HCT116 (cell line): ENCODE results near the gene CYTIP. TPM values are rescaled to one million over a fixed set of nuclear protein-coding genes. Genes with fewer than 3 reads are reported as not detected.

ENCODE experiments used
- ATAC-seq: fragments of 200-7000 bp; cut with Tn5 transposase; 2 replicates; pipeline ENCODE4 v1.9.1; 2020; ENCODE audit warnings: mild to moderate bottlenecking, moderate library complexity
- BruUV-seq: library from RNA; stranded (reverse); fragments of 400-500 nt; replicated peaks from 2 replicates; lab custom pipeline; 2021; lab: Mats Ljungman, UMichigan
- CTCF ChIA-PET: fragments of 300-600 bp; sonication (Branson Sonifier 250); formaldehyde crosslinking; loops from one replicate; lab custom pipeline; 2021; ENCODE audit warnings: antibody characterized with exemption; lab: Charles Lee
- POLR2A ChIA-PET: fragments of 300-600, 350-600 bp; sonication (Branson Sonifier 250); formaldehyde crosslinking; loops from one replicate; lab custom pipeline; 2021; ENCODE audit warnings: antibody characterized with exemption; lab: Charles Lee
- RAD21 ChIA-PET, 2 experiments: fragments of 300-600 bp; sonication (Branson Sonifier 250); formaldehyde crosslinking; loops; one replicate each; lab custom pipeline; 2023; ENCODE audit warnings: low total read pairs in 2 of 2; ENCODE audit not compliant: uncharacterized antibody in 2 of 2, unreplicated experiment in 2 of 2, low non-redundant PET in 1 of 2; lab: Charles Lee
- DNase-seq: peaks from one replicate; pipeline ENCODE4 v3.0.0-alpha.2; 2010; ENCODE audit warnings: low read depth, low spot score
- H2AFZ ChIP-seq: fragments of 200-600 bp; shearing (Covaris generic), sonication (generic); 2 replicates; pipeline ENCODE4 v1.6.1; 2017; ENCODE audit warnings: low read depth, mixed run types, mixed read lengths, antibody characterized with exemption, low read length; ENCODE audit not compliant: poor library complexity, severe bottlenecking
- H3K27ac ChIP-seq: 2 replicates; pipeline ENCODE4 v1.5.1; 2012; ENCODE audit warnings: low read depth, low read length
- H3K27me3 ChIP-seq: fragments of 200-600 bp; sonication (generic); 2 replicates; pipeline ENCODE4 v1.6.1; 2016; ENCODE audit warnings: mixed run types, low read length, mixed read lengths; ENCODE audit not compliant: insufficient read depth
- H3K36me3 ChIP-seq, 2 experiments: fragments of 200-500 bp in 1 of 2; fragments of 200-600 bp in 1 of 2; sonication (Bioruptor generic) in 1 of 2; sonication (generic) in 1 of 2; 2 replicates each; pipeline versions ENCODE4 v1.5.1 to v1.6.1; 2014 to 2016; ENCODE audit warnings: low read length in 2 of 2, inconsistent platforms in 1 of 2, mixed read lengths in 1 of 2, mixed run types in 1 of 2; ENCODE audit not compliant: insufficient read depth in 2 of 2, control insufficient read depth in 1 of 2
- H3K4me1 ChIP-seq, 2 experiments: fragments of 200-600 bp in 1 of 2; sonication (generic) in 1 of 2; 2 replicates each; pipeline versions ENCODE4 v1.5.1 to v1.6.1; 2012 to 2017; ENCODE audit warnings: low read length in 2 of 2, inconsistent platforms in 1 of 2, mild to moderate bottlenecking in 1 of 2, mixed read lengths in 1 of 2, mixed run types in 1 of 2, moderate library complexity in 1 of 2; ENCODE audit not compliant: insufficient read depth in 2 of 2, control insufficient read depth in 1 of 2
- H3K4me2 ChIP-seq: fragments of 200-600 bp; sonication (generic); 2 replicates; pipeline ENCODE4 v1.6.1; 2017; ENCODE audit warnings: mixed run types, low read length, mixed read lengths
- H3K4me3 ChIP-seq, 2 experiments: fragments of 200-600 bp in 1 of 2; sonication (generic) in 1 of 2; replicated peaks in 1 of 2; 2 replicates each; pipeline ENCODE4 v1.5.1; 2011 to 2016; ENCODE audit warnings: low read length in 2 of 2, control low read depth in 1 of 2, low read depth in 1 of 2, mild to moderate bottlenecking in 1 of 2, mixed read lengths in 1 of 2, mixed run types in 1 of 2
- H3K79me2 ChIP-seq: fragments of 200-600 bp; sonication (generic); 2 replicates; pipeline ENCODE4 v1.6.1; 2017; ENCODE audit warnings: mild to moderate bottlenecking, mixed run types, low read length, moderate library complexity, mixed read lengths; ENCODE audit not compliant: insufficient read depth
- H3K9ac ChIP-seq: fragments of 200-600 bp; sonication (generic); 2 replicates; pipeline ENCODE4 v1.6.1; 2016; ENCODE audit warnings: low read length, mixed read lengths
- H3K9me2 ChIP-seq: fragments of 200-600 bp; sonication (generic), shearing (Covaris generic); 2 replicates; pipeline ENCODE4 v1.6.1; 2017; ENCODE audit warnings: mixed run types, mild to moderate bottlenecking, moderate library complexity; ENCODE audit not compliant: insufficient read depth
- H3K9me3 ChIP-seq, 2 experiments: fragments of 200-500 bp in 1 of 2; fragments of 200-600 bp in 1 of 2; sonication (Bioruptor generic) in 1 of 2; sonication (generic) in 1 of 2; 2 replicates each; pipeline ENCODE4 v1.6.1; 2014 to 2017; ENCODE audit warnings: low read length in 2 of 2, mixed read lengths in 2 of 2, inconsistent platforms in 1 of 2, low read depth in 1 of 2, mild to moderate bottlenecking in 1 of 2, mixed run types in 1 of 2, moderate library complexity in 1 of 2; ENCODE audit not compliant: control insufficient read depth in 1 of 2, insufficient read depth in 1 of 2
- H4K20me1 ChIP-seq: fragments of 200-600 bp; sonication (generic), shearing (Covaris generic); 2 replicates; pipeline ENCODE4 v1.6.1; 2017; ENCODE audit warnings: mixed run types, mild to moderate bottlenecking, moderate library complexity; ENCODE audit not compliant: insufficient read depth
- CBX3 ChIP-seq: IDR thresholded peaks from 2 replicates; pipeline ENCODE4 v1.6.1; 2012; ENCODE audit warnings: low read depth
- CEBPB ChIP-seq: IDR thresholded peaks from 2 replicates; pipeline ENCODE4 v1.6.1; 2012; ENCODE audit warnings: low read depth
- ELF1 ChIP-seq: IDR thresholded peaks from 2 replicates; pipeline ENCODE4 v1.6.1; 2012; ENCODE audit warnings: low read depth, borderline replicate concordance
- EZH2 ChIP-seq: fragments of 200-600 bp; sonication (generic); IDR thresholded peaks from 2 replicates; pipeline ENCODE4 v1.6.1; 2017; ENCODE audit warnings: antibody characterized with exemption, mixed run types
- JUND ChIP-seq: IDR thresholded peaks from 2 replicates; pipeline ENCODE4 v1.6.1; 2012
- RAD21 ChIP-seq: IDR thresholded peaks from 2 replicates; pipeline ENCODE4 v1.6.1; 2012; ENCODE audit warnings: low read depth, mild to moderate bottlenecking
- SIN3A ChIP-seq: IDR thresholded peaks from 2 replicates; pipeline ENCODE4 v1.6.1; 2012; ENCODE audit warnings: low read depth
- SP1 ChIP-seq: IDR thresholded peaks from 2 replicates; pipeline ENCODE4 v1.6.1; 2012; ENCODE audit warnings: low read depth
- SRF ChIP-seq: IDR thresholded peaks from 2 replicates; pipeline ENCODE4 v1.6.1; 2012; ENCODE audit warnings: low read depth
- TCF7L2 ChIP-seq: IDR thresholded peaks from 2 replicates; pipeline ENCODE4 v1.7.0; 2011; ENCODE audit warnings: borderline replicate concordance, inconsistent platforms; ENCODE audit not compliant: insufficient read depth, insufficient read length; ENCODE audit errors: extremely low read depth
- YY1 ChIP-seq: IDR thresholded peaks from 2 replicates; pipeline ENCODE4 v1.6.1; 2011; ENCODE audit warnings: low read length, low read depth, moderate library complexity, mild to moderate bottlenecking; ENCODE audit not compliant: insufficient replicate concordance; ENCODE audit errors: extremely low read depth
- ZFX ChIP-seq: fragments of 450-650 bp; IDR thresholded peaks from 2 replicates; pipeline ENCODE4 v1.6.1; 2017
- ZNF274 ChIP-seq: fragments of 200-500 bp; sonication (Bioruptor generic); IDR thresholded peaks from 2 replicates; pipeline ENCODE4 v1.6.1; 2014; ENCODE audit warnings: mild to moderate bottlenecking, low read depth, low read length, inconsistent platforms
- intact Hi-C: fragments of 100-400 bp; cut with micrococcal nuclease; formaldehyde crosslinking; loops from 2 replicates; pipeline ENCODE4 v1.10.0; 2022
- total RNA-seq: library from RNA; stranded (reverse); gene quantifications from one replicate; pipeline ENCODE4 v1.2.1, GENCODE V29; 2021; ENCODE audit not compliant: unreplicated experiment
- TF ChIP-seq, protein P1 (sequence below): IDR thresholded peaks from 2 replicates; pipeline ENCODE4 v1.6.1; 2012
- TF ChIP-seq, protein P2 (sequence below): IDR thresholded peaks from 2 replicates; pipeline ENCODE4 v1.6.1; 2011; ENCODE audit warnings: mild to moderate bottlenecking, low read length, moderate library complexity; ENCODE audit not compliant: insufficient replicate concordance; ENCODE audit errors: extremely low read depth
- TF ChIP-seq, protein P3 (sequence below): IDR thresholded peaks from 2 replicates; pipeline ENCODE4 v1.6.1; 2012; ENCODE audit warnings: low read depth

The CYTIP gene
- total RNA-seq, 1 experiment from 2014 or later, result 0.64 TPM

DNA sequence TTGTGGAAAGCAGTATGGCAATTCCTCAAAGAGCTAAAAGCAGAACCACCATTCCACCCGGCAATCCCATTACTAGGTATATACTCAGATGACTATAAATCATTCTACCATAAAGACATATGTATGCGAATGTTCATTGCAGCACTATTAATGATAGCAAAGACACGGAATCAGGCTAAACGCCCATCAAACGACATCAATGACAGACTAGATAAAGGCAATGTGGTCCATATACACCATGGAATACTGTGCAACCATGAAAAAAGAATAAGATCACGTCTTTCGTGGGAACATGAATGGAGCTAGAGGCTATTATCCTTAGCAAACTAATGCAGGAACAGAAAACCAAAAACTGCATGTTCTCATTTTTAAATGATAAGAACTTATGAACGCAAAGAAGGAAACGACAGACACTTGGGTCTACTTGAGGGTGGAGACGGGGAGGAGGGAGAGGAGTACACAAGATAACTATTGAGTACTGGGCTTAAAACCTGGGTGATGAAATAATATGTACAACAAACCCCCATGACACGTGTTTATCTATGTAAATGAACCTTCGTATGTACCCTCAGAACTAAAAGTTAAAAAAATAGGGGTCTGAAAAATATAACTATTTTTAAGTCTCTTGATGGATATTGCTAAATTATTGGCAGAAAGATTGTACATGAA lies 32.0 kb upstream of the CYTIP start:
- Histone ChIP-seq H3K27me3 (no peaks in the 10 kb centered on the region), H2AFZ (no peak overlapping the region), H3K4me2 (no peak overlapping the region), H3K9ac (no peak overlapping the region), H3K36me3 (no peaks in the 10 kb centered on the region), H4K20me1 (no peaks in the 10 kb centered on the region), H3K9me3 (no peaks in the 10 kb centered on the region), H3K9me2 (no peaks in the 10 kb centered on the region), H3K79me2 (no peaks in the 10 kb centered on the region), H3K4me1 (no peaks in the 10 kb centered on the region), H3K27ac (no peak overlapping the region), H3K4me3 (no peak overlapping the region)
- ChIA-PET POLR2A (no interaction called here), RAD21 (no interaction called here), CTCF (no interaction called here)
- intact Hi-C loops, result no loop called here
- no peak for ATAC-seq
- no peak for DNase-seq
- BruUV-seq, result no TSS peak
- TF ChIP-seq SIN3A (no peak), ZNF274 (no peak), RAD21 (no peak), EZH2 (no peak), SRF (no peak), JUND (no peak), SP1 (no peak), ELF1 (no peak), CBX3 (no peak), TCF7L2 (no peak), ZFX (no peak), CEBPB (no peak), YY1 (no peak)
- TF ChIP-seq, protein P1, sequence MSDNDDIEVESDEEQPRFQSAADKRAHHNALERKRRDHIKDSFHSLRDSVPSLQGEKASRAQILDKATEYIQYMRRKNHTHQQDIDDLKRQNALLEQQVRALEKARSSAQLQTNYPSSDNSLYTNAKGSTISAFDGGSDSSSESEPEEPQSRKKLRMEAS, result no peak
- TF ChIP-seq, protein P2, sequence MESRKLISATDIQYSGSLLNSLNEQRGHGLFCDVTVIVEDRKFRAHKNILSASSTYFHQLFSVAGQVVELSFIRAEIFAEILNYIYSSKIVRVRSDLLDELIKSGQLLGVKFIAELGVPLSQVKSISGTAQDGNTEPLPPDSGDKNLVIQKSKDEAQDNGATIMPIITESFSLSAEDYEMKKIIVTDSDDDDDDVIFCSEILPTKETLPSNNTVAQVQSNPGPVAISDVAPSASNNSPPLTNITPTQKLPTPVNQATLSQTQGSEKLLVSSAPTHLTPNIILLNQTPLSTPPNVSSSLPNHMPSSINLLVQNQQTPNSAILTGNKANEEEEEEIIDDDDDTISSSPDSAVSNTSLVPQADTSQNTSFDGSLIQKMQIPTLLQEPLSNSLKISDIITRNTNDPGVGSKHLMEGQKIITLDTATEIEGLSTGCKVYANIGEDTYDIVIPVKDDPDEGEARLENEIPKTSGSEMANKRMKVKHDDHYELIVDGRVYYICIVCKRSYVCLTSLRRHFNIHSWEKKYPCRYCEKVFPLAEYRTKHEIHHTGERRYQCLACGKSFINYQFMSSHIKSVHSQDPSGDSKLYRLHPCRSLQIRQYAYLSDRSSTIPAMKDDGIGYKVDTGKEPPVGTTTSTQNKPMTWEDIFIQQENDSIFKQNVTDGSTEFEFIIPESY, result no peak
- TF ChIP-seq, protein P3, sequence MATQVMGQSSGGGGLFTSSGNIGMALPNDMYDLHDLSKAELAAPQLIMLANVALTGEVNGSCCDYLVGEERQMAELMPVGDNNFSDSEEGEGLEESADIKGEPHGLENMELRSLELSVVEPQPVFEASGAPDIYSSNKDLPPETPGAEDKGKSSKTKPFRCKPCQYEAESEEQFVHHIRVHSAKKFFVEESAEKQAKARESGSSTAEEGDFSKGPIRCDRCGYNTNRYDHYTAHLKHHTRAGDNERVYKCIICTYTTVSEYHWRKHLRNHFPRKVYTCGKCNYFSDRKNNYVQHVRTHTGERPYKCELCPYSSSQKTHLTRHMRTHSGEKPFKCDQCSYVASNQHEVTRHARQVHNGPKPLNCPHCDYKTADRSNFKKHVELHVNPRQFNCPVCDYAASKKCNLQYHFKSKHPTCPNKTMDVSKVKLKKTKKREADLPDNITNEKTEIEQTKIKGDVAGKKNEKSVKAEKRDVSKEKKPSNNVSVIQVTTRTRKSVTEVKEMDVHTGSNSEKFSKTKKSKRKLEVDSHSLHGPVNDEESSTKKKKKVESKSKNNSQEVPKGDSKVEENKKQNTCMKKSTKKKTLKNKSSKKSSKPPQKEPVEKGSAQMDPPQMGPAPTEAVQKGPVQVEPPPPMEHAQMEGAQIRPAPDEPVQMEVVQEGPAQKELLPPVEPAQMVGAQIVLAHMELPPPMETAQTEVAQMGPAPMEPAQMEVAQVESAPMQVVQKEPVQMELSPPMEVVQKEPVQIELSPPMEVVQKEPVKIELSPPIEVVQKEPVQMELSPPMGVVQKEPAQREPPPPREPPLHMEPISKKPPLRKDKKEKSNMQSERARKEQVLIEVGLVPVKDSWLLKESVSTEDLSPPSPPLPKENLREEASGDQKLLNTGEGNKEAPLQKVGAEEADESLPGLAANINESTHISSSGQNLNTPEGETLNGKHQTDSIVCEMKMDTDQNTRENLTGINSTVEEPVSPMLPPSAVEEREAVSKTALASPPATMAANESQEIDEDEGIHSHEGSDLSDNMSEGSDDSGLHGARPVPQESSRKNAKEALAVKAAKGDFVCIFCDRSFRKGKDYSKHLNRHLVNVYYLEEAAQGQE, result no peak
